PC-3 (cell line): ENCODE measurements around the gene ITGA8. TPM values are rescaled to one million over a fixed set of nuclear protein-coding genes. Genes with fewer than 3 reads are reported as not detected.

ENCODE experiments used
- ATAC-seq: fragments of 200-7000 bp; cut with Tn5 transposase; 2 replicates; pipeline ENCODE4 v1.9.1; 2020; ENCODE audit warnings: mild to moderate bottlenecking, moderate library complexity
- Bru-seq: library from RNA; stranded (reverse); fragments of 400-500 nt; gene quantifications from one replicate; lab custom pipeline; 2021; lab: Mats Ljungman, UMichigan
- BruChase-seq, 2 experiments: library from RNA; stranded (reverse); fragments of 400-500 nt; gene quantifications; one replicate each; lab custom pipeline; 2021; lab: Mats Ljungman, UMichigan
- BruUV-seq: library from RNA; stranded (reverse); fragments of 400-500 nt; replicated peaks from 2 replicates; lab custom pipeline; 2021; lab: Mats Ljungman, UMichigan
- CTCF ChIA-PET: fragments of 300-600 bp; sonication (Branson Sonifier 250); formaldehyde crosslinking; loops from one replicate; lab custom pipeline; 2022; ENCODE audit warnings: antibody characterized with exemption; lab: Charles Lee
- POLR2A ChIA-PET: fragments of 300-600 bp; sonication (Branson Sonifier 250); formaldehyde crosslinking; loops from one replicate; lab custom pipeline; 2022; ENCODE audit warnings: antibody characterized with exemption; ENCODE audit not compliant: unreplicated experiment; lab: Charles Lee
- DNase-seq: peaks from one replicate; pipeline ENCODE4 v3.0.0-alpha.2; 2015
- H2AFZ ChIP-seq: fragments of 300-600 bp; sonication (generic); 2 replicates; pipeline ENCODE4 v1.6.0; 2016; ENCODE audit warnings: antibody characterized with exemption, low read length
- H3F3A ChIP-seq: fragments of 300-600 bp; sonication (generic); one replicate; pipeline ENCODE4 v1.6.0; 2017; ENCODE audit warnings: antibody characterized with exemption, low read length, control low read depth, mild to moderate bottlenecking; ENCODE audit not compliant: unreplicated experiment
- H3K27ac ChIP-seq: fragments of 300-600 bp; sonication (generic); 2 replicates; pipeline ENCODE4 v1.5.1; 2016; ENCODE audit warnings: mild to moderate bottlenecking, low read length
- H3K27me3 ChIP-seq: fragments of 300-600 bp; sonication (generic); 2 replicates; pipeline ENCODE4 v1.6.1; 2016; ENCODE audit warnings: low read length, mixed read lengths
- H3K36me3 ChIP-seq: fragments of 300-600 bp; sonication (generic); 2 replicates; pipeline ENCODE4 v1.6.1; 2016; ENCODE audit warnings: low read depth, mixed run types, low read length, mixed read lengths
- H3K4me1 ChIP-seq: fragments of 300-600 bp; sonication (generic); 2 replicates; pipeline ENCODE4 v1.5.1; 2016; ENCODE audit warnings: low read length; ENCODE audit not compliant: insufficient read depth
- H3K4me2 ChIP-seq: fragments of 300-600 bp; sonication (generic); 2 replicates; pipeline ENCODE4 v1.6.0; 2016; ENCODE audit warnings: low read length
- H3K4me3 ChIP-seq: fragments of 300-600 bp; sonication (generic); 2 replicates; pipeline ENCODE4 v1.5.1; 2016; ENCODE audit warnings: mild to moderate bottlenecking, low read length, mixed read lengths
- H3K79me2 ChIP-seq: fragments of 300-600 bp; sonication (generic); 2 replicates; pipeline ENCODE4 v1.6.1; 2017; ENCODE audit warnings: low read length, mixed read lengths
- H3K9ac ChIP-seq: fragments of 300-600 bp; sonication (generic); 2 replicates; pipeline ENCODE4 v1.6.0; 2016; ENCODE audit warnings: mild to moderate bottlenecking, low read length
- H3K9me2 ChIP-seq: fragments of 300-600 bp; sonication (generic); replicated peaks from 2 replicates; pipeline ENCODE4 v1.6.1; 2016; ENCODE audit warnings: mixed run types, low read length, mixed read lengths
- H3K9me3 ChIP-seq: fragments of 300-600 bp; sonication (generic); 2 replicates; pipeline ENCODE4 v1.6.1; 2016; ENCODE audit warnings: low read length, mixed read lengths
- H4K20me1 ChIP-seq: fragments of 300-600 bp; sonication (generic); 2 replicates; pipeline ENCODE4 v1.6.1; 2016; ENCODE audit warnings: low read length, mixed read lengths
- CTCF ChIP-seq: fragments of 300-600 bp; sonication (generic); conservative IDR thresholded peaks from 2 replicates; pipeline ENCODE4 v1.5.1; 2017; ENCODE audit warnings: antibody characterized with exemption, low read depth, mild to moderate bottlenecking, low read length
- EZH2 ChIP-seq: fragments of 300-600 bp; sonication (generic); IDR thresholded peaks from one replicate; pipeline ENCODE4 v1.6.1; 2017; ENCODE audit warnings: antibody characterized with exemption, mild to moderate bottlenecking, low read length; ENCODE audit not compliant: unreplicated experiment
- EZH2phosphoT487 ChIP-seq: fragments of 300-600 bp; sonication (generic); IDR thresholded peaks from 2 replicates; pipeline ENCODE4 v1.6.1; 2018; ENCODE audit warnings: mild to moderate bottlenecking, antibody characterized with exemption, low read length, borderline replicate concordance
- intact Hi-C: fragments of 100-400 bp; cut with micrococcal nuclease; formaldehyde crosslinking; loops from 2 replicates; pipeline ENCODE4 v1.9.0; 2023
- long read RNA-seq: library from polyadenylated mRNA; unstranded; transcript quantifications from one replicate; pipeline ENCODE4 v2.0.0, GENCODE V29; 2021; ENCODE audit not compliant: unreplicated experiment
- total RNA-seq: library from RNA; depleted of rRNA; stranded (reverse); fragments of >200 nt; gene quantifications from 2 replicates; pipeline ENCODE4 v1.2.3, GENCODE V29; 2014; rRNA removed

The ITGA8 gene
- not detected in 2 replicates for total RNA-seq
- Bru-seq, nascent RNA, result percentile 2 among the genes with signal in this experiment
- percentile 7 among the genes with signal in this experiment for BruChase-seq, experiment 1, labeled RNA remaining after a 6-hour chase
- percentile 16 among the genes with signal in this experiment for BruChase-seq, experiment 2, labeled RNA remaining after a 2-hour chase
- long read RNA-seq, result 0 reads

- no peak within 1 kb of the TSS for H3K9ac ChIP-seq
- peaks cover 24% of the 10 kb centered on the region for H3K27me3 ChIP-seq
- H3K9me2 ChIP-seq, result no peaks in the 10 kb centered on the region
- no peaks in the 10 kb centered on the region for H3K9me3 ChIP-seq
- BruUV-seq, result no TSS peak
- no peaks in the 10 kb centered on the region for H3F3A ChIP-seq
- DNase-seq (no peak), ATAC-seq (no peak)
- no peaks in the 10 kb centered on the region for H4K20me1 ChIP-seq
- H3K4me2 ChIP-seq, result no peak within 1 kb of the TSS
- intact Hi-C loops, result loop anchor here (5.0 kb wide), 1 partner anchor 102 kb away; no protein-coding TSS in a partner anchor
- TF ChIP-seq CTCF, result peak; percentile 43; the same call in 1 of the 2 replicates
- TF ChIP-seq EZH2, result no peak
- POLR2A ChIA-PET, result no interaction called here
- H3K36me3 ChIP-seq, result no peaks in the 10 kb centered on the region
- H3K27ac ChIP-seq, result no peak within 1 kb of the TSS
- H3K4me1 ChIP-seq, result no peaks in the 10 kb centered on the region
- H3K4me3 ChIP-seq, result no peak within 1 kb of the TSS
- CTCF ChIA-PET, result no interaction called here
- no peak within 1 kb of the TSS for H2AFZ ChIP-seq
- no peaks in the 10 kb centered on the region for H3K79me2 ChIP-seq
Observed at GRCh38 chr10:15719899-15720634, at the start of gene ITGA8. ITGA8 (minus strand) TSS chr10:15719922; CDS start chr10:15719771, 151 bp downstream.

- H3K36me3 ChIP-seq, result no peaks in the 10 kb centered on the region
- intact Hi-C loops, result no loop called here
- ChIA-PET CTCF (no interaction called here), POLR2A (no interaction called here)
- no peaks in the 10 kb centered on the region for H3K9me2 ChIP-seq
- DNase-seq, result no peak
- H3K27me3 ChIP-seq, result no peaks in the 10 kb centered on the region
- no peak overlapping the region for H3K4me3 ChIP-seq
- TF ChIP-seq CTCF, result no peak
- no peak for TF ChIP-seq EZH2phosphoT487
- no peak for TF ChIP-seq EZH2
- ATAC-seq, result no peak
- H4K20me1 ChIP-seq, result no peaks in the 10 kb centered on the region
- H3K9me3 ChIP-seq, result no peaks in the 10 kb centered on the region
- H2AFZ ChIP-seq, result no peak overlapping the region
- no peaks in the 10 kb centered on the region for H3K79me2 ChIP-seq
- BruUV-seq, result no TSS peak
- no peaks in the 10 kb centered on the region for H3F3A ChIP-seq
- H3K4me1 ChIP-seq, result no peaks in the 10 kb centered on the region
- H3K4me2 ChIP-seq, result no peak overlapping the region
- H3K9ac ChIP-seq, result no peak overlapping the region
- no peak overlapping the region for H3K27ac ChIP-seq
Observed at GRCh38 chr10:15764892-15765454, 45.3 kb upstream of the ITGA8 start.
